Activated CD8-positive, alpha-beta T cell treated with anti-CD3 and anti-CD28 coated beads for 36 hours (primary cell): ENCODE results near the gene NR2F6. TPM values are rescaled to one million over a fixed set of nuclear protein-coding genes. Genes with fewer than 3 reads are reported as not detected.

Source experiments
- ATAC-seq: fragments of 200-7000 bp; cut with Tn5 transposase; one replicate; pipeline ENCODE4 v1.10.0; 2021; ENCODE audit warnings: mild to moderate bottlenecking, moderate library complexity
- CTCF ChIA-PET: fragments of 350-600 bp; sonication (Branson Sonifier 250); formaldehyde crosslinking; loops from one replicate; lab custom pipeline; 2021; ENCODE audit warnings: antibody characterized with exemption; lab: Charles Lee
- POLR2A ChIA-PET: fragments of 350-600 bp; sonication (Branson Sonifier 250); formaldehyde crosslinking; loops from one replicate; lab custom pipeline; 2021; ENCODE audit warnings: antibody characterized with exemption; lab: Charles Lee
- DNase-seq: peaks from one replicate; pipeline ENCODE4 v3.0.0-alpha.2; 2020
- H3K27ac Mint-ChIP-seq: one replicate; pipeline ENCODE4 v1.8.0; 2021; ENCODE audit warnings: mild to moderate bottlenecking, mixed read lengths
- H3K27me3 Mint-ChIP-seq: one replicate; pipeline ENCODE4 v1.8.0; 2021; ENCODE audit warnings: mixed read lengths
- H3K36me3 Mint-ChIP-seq: one replicate; pipeline ENCODE4 v1.8.0; 2021; ENCODE audit warnings: low read depth, mixed read lengths
- H3K4me1 Mint-ChIP-seq: one replicate; pipeline ENCODE4 v1.8.0; 2021; ENCODE audit warnings: low read depth, mixed read lengths
- H3K4me3 Mint-ChIP-seq: one replicate; pipeline ENCODE4 v1.8.0; 2021; ENCODE audit warnings: mild to moderate bottlenecking, moderate library complexity, mixed read lengths
- H3K9me3 Mint-ChIP-seq: one replicate; pipeline ENCODE4 v1.8.0; 2021; ENCODE audit warnings: mixed read lengths
- intact Hi-C: fragments of 100-400 bp; cut with micrococcal nuclease; formaldehyde crosslinking; loops from one replicate; pipeline ENCODE4 v1.10.0; 2022
- total RNA-seq, 2 experiments: library from RNA; stranded (reverse); gene quantifications; one replicate each; pipeline ENCODE4 v1.2.3, GENCODE V29; 2021
- TF ChIP-seq, protein P1 (sequence below): fragments of 200-600 bp; IDR thresholded peaks from one replicate; pipeline ENCODE4 v1.8.0; 2022; ENCODE audit warnings: antibody characterized with exemption, mild to moderate bottlenecking

NR2F6 gene
- total RNA-seq, 2 experiments from 2014 or later = 7.0 TPM

DNA sequence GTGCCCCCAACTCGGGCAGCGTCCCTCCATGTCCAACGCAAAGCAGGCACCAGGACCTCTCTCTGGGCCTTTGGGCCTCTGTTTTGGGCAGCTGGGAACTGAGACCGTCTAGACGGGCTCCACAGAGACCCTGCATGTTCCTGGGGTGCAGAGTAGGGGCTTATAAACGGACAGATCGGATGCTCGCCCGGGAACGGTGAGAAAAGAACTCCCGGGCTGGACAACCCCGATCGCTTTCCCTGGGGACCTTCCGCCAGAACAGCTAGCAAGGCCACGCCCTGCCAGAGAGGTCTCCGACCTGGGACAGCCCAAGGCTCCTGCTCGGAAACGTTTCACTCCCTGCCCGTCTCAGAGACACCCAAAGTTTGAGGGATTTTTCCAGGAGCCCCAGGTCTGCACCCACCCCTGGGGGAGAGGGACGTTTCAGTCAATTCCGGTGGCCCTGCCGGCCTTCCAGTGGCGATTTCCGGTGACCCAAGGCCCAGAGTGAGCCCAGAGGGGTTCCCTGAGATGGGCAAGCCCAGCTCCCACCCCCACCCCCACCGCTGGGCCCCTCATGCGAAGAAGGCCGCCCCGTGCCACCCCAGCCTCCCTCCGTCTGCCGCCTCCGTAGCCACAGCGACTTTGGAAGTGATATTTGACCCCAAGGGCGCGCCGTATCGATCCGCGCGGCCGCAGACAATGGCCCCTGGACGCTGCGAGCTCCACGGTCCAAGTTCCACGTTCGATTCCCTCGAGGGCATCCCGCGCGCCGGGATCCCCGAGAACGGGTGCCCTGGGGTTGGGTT lies 1.7 kb downstream of the NR2F6 start:
- TF ChIP-seq, protein P1, sequence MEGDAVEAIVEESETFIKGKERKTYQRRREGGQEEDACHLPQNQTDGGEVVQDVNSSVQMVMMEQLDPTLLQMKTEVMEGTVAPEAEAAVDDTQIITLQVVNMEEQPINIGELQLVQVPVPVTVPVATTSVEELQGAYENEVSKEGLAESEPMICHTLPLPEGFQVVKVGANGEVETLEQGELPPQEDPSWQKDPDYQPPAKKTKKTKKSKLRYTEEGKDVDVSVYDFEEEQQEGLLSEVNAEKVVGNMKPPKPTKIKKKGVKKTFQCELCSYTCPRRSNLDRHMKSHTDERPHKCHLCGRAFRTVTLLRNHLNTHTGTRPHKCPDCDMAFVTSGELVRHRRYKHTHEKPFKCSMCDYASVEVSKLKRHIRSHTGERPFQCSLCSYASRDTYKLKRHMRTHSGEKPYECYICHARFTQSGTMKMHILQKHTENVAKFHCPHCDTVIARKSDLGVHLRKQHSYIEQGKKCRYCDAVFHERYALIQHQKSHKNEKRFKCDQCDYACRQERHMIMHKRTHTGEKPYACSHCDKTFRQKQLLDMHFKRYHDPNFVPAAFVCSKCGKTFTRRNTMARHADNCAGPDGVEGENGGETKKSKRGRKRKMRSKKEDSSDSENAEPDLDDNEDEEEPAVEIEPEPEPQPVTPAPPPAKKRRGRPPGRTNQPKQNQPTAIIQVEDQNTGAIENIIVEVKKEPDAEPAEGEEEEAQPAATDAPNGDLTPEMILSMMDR = no peak
- peak overlapping the region; percentile 52 for H3K4me3 Mint-ChIP-seq
- no peaks in the 10 kb centered on the region for H3K36me3 Mint-ChIP-seq
- ATAC-seq = no peak
- H3K27me3 Mint-ChIP-seq = peaks cover 7% of the 10 kb centered on the region
- H3K4me1 Mint-ChIP-seq = peaks cover 9% of the 10 kb centered on the region
- no peak for DNase-seq
- ChIA-PET POLR2A (interaction anchor here (1.1 to 1.6 kb wide), 4 partner anchors 8 to 62 kb away, joined by 3 to 5 read pairs (median 4); no protein-coding TSS in a partner anchor), CTCF (interaction anchor here (2.0 to 2.5 kb wide), 2 partner anchors 8 to 16 kb away, joined by 9 to 11 read pairs; no protein-coding TSS in a partner anchor)
- H3K9me3 Mint-ChIP-seq = no peaks in the 10 kb centered on the region
- no peak overlapping the region for H3K27ac Mint-ChIP-seq
- intact Hi-C loops = no loop called here

DNA sequence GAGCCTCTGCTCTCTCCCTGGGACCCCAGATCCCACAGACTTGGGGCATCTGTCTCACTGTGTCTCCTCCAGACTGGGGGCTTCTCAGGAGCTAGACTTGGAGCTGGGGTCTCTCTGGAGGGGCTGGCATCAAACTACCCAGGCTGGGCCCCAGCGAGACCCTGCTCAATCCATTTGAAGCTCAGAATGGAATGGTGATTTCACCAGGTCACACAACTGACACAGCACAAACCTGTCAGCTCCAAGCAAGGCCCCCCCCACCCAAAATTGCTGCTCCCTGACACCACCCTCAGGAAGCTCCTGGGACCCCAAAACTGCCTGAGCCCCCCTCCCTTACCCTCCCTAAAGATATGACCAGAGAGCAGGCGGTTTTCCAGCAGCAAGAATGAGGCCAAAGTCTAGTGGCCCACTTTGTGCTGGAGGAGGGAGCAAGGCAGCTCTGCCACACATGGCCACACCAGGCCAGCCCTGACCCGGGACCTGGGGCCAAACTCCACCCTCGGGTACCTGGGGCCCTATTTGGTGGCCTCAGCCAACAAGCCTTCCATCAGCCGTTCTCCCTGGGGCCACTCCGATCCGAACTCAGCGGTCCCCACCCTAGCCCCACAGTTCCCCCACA lies 2.4 kb downstream of the NR2F6 start:
- POLR2A ChIA-PET = interaction anchor here (1.1 to 1.4 kb wide), 3 partner anchors 15 to 63 kb away, joined by 3 to 5 read pairs (median 4); no protein-coding TSS in a partner anchor
- no peak overlapping the region for H3K27ac Mint-ChIP-seq

DNA sequence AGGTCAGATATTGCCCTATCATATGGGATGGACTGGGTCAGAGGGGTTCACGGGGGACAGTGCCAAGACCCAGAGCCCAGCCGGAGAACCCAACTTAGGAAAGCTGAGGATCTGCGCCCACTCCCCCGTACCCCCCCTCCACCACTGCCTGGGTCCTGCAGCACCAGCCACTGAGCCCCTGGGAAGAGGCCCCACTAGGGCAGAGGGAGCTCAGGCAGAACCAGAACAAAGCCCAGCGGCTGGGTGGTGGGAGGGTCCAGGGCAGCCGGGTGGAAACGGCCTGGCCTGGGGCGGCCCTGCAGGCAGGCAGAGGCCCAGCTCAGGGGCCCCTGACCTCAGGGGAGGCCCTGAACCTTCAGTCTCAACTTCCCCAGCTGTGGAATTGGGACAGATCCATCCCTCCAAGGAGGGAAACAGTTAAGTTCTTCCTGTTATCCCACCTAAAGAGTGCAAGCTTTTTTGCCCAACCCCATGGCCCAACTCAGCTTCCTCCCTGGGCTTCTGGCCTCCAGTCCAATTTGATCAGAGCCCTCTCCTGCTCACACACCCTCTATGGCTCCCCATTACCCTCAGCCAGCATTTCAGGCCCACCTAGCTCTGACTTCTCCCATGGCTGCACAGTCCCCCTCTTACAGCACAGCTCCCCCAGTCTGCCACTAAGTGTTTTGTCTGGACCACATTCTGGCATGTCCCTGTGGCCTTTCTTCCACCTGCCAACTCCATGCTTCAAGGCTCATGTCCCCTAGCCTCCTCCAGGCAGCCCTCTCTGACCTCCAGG lies 3.1 kb downstream of the NR2F6 start:
- DNase-seq (no peak), ATAC-seq (no peak)
- TF ChIP-seq, protein P1 = no peak
- H3K4me3 Mint-ChIP-seq = no peak overlapping the region
- no peak overlapping the region for H3K27ac Mint-ChIP-seq
- peaks cover 9% of the 10 kb centered on the region for H3K4me1 Mint-ChIP-seq
- H3K27me3 Mint-ChIP-seq = peaks cover 5% of the 10 kb centered on the region
- no peaks in the 10 kb centered on the region for H3K36me3 Mint-ChIP-seq
- intact Hi-C loops = no loop called here
- POLR2A ChIA-PET = interaction anchor here (0.6 to 1.4 kb wide), 3 partner anchors 11 to 64 kb away, joined by 3 to 4 read pairs (median 3); no protein-coding TSS in a partner anchor
- H3K9me3 Mint-ChIP-seq = no peaks in the 10 kb centered on the region
- CTCF ChIA-PET = interaction anchor here (0.9 to 2.5 kb wide), 4 partner anchors 7 to 144 kb away, joined by 3 to 11 read pairs (median 6); no protein-coding TSS in a partner anchor

More for the DNA sequence above, 2.4 kb downstream of the NR2F6 start:
- Mint-ChIP-seq H3K9me3 (no peaks in the 10 kb centered on the region), H3K4me1 (peaks cover 9% of the 10 kb centered on the region), H3K4me3 (no peak overlapping the region), H3K36me3 (no peaks in the 10 kb centered on the region), H3K27me3 (peaks cover 7% of the 10 kb centered on the region)
- ATAC-seq (no peak), DNase-seq (no peak)
- intact Hi-C loops = no loop called here
- TF ChIP-seq, protein P1 = no peak
- CTCF ChIA-PET = interaction anchor here (0.9 to 2.5 kb wide), 4 partner anchors 8 to 143 kb away, joined by 3 to 11 read pairs (median 6); no protein-coding TSS in a partner anchor

DNA sequence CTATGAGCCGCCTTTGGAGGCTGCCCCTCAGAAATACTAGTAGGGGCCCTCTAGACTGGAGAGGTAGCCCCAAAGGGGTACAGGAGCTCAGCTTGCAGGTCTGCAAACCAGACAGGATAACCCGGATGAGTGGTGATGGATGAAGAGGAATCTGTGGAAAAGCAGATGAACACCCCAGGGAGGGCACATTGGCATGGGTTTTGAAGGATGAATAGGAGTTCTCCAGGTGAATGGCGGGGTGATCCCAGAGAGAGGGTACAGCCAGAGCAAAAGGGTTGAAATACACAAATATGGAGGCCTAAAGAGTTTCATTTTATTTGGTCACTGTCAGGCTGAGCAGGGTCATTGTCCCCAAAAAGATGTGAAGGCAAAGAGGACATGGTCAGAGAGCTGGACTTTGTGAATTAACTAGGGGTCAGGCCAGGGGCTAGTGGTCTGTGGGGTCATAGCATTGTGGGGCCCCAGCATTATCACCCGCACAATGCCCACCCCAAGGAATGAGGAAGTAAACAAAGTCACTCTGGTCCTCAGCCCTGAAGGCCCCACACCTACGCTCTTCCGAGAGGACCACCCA lies 4.8 kb downstream of the NR2F6 start:
- no peak for ATAC-seq

More for the DNA sequence above, 4.8 kb downstream of the NR2F6 start:
- Mint-ChIP-seq H3K9me3 (no peaks in the 10 kb centered on the region), H3K4me3 (no peak overlapping the region), H3K4me1 (no peaks in the 10 kb centered on the region), H3K27me3 (no peaks in the 10 kb centered on the region), H3K36me3 (no peaks in the 10 kb centered on the region), H3K27ac (no peak overlapping the region)
- TF ChIP-seq, protein P1 = no peak
- POLR2A ChIA-PET = interaction anchor here (1.0 kb wide), 1 partner anchor 21 kb away, joined by 3 read pairs; no protein-coding TSS in a partner anchor
- CTCF ChIA-PET = interaction anchor here (1.0 kb wide), 1 partner anchor 9 kb away, joined by 3 read pairs; no protein-coding TSS in a partner anchor
- no peak for DNase-seq
- intact Hi-C loops = no loop called here
